CD4-positive, alpha-beta T cell treated with Interleukin-10 for 1 hour (primary cell): ENCODE data around the gene RSRC1.
A peak's percentile ranks its signal among the peaks of the same experiment; 100 is the strongest.
"Not testable (repeated sequence)": the region's sequence is repeated elsewhere in the genome, so short reads cannot be mapped to it uniquely, and the experiment has no call there.

Experiments
- DNase-seq: peaks from one replicate; pipeline ENCODE4 v3.0.0-alpha.2; 2020

The RSRC1 gene

DNA sequence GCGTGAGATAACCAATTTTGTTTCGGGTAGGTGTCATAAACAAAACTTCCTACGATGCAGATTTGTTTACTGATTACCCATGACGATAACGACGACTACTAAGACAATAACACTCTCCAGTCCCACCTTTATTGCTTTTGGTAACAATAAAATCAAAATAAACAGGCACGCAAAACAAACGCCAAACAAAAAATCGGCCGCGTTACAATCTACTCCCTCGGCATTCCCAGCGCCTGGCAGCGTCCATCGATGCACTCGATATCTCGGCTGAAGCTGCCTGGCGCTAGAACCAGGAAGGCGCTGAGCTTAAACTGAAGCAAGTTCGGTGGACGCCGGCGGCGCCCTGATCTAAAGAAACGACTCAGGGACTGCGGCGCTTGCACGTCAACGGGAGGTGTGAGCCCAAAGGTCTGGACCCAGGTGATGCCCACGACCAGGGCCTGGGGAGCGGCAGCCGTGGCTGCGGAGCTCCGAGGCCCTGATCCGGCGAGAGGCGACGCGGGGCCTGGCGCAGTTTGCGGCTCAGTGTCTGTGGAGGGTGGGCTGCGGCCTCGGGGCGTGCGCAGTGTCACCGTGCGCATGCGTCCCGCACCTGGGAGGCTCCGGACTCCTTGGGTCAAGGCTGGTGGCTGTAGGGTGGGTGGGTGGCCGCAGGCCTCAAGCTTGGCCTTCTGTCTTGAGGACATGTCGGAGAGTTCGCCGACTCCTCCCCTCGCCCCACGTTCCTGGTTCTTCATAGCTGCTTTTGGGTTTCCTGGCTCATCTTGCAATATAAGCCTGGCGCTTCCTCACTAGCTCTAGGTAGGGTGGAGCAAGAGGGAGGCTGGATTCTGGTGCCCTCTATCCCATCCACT, at the start of gene RSRC1:
Gene RSRC1, plus strand, starts transcription at position 286 of the 854 bp plus-strand sequence. CDS start 12,016 bp downstream, outside the sequence.
- peak; percentile 84 for DNase-seq

- not testable (repeated sequence) for DNase-seq
Observed at GRCh38 chr3:158065574-158065973, 44.3 kb upstream of the RSRC1 start.

DNA sequence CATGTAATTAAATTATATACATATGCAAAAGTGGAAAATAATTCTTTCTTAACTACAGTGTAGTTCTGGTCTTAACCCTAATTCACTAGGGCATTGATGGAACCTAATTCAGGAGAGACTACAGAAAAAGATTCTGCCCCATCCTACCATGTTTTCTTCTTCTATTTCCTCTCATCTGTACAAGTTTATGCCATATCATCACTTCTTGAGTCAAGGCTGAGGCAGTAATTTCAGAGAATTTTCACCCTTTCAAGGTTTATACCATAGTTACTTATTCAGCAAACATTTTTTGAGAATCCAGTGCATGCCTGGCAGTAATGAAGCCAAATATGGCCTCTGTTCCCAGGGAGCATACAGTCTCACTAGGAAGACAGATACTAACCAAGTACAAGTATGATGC, 37.1 kb upstream of the RSRC1 start:
- DNase-seq, result no peak

GRCh38 chr3:158074591-158074990, 35.3 kb upstream of the RSRC1 start:
- DNase-seq, result no peak

GRCh38 chr3:158079599-158079998, 30.3 kb upstream of the RSRC1 start:
- DNase-seq, result no peak

DNA sequence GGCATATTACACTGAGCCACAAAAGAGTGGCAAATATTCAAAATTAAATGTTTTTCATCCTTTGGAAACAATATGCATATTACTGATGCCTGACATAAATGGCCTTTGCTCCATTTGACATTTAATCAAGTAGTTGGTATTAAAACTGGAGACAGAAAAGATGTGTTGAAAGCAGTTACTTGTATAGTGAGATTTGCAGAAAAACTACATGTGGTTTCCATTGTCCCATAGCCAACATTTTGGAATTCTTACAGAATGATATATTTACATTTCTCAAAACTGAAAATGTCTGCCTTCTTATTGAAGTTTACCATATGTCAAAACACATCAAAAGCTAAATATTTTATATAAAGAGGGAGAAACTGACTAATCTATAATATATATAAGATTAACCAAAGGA, 25.2 kb upstream of the RSRC1 start:
- no peak for DNase-seq

DNA sequence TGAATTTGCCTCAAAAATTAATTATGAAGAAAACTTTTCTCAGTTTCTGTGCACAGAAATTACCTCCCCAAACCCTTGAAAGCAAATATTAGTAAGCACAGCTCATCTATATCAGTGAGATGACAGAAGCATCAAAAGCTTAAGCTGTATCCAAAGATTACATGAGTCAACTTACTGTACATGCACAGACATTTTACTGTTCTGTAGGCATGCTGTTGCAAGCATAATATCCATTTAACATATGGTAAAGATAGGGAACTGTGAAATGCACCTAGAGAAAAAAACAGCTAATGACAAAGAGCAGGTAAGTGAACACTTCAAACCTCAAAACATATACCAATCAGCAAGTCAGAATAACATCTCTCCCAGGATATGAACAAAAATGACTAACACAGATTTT, 24.5 kb upstream of the RSRC1 start:
- DNase-seq, result no peak

DNA sequence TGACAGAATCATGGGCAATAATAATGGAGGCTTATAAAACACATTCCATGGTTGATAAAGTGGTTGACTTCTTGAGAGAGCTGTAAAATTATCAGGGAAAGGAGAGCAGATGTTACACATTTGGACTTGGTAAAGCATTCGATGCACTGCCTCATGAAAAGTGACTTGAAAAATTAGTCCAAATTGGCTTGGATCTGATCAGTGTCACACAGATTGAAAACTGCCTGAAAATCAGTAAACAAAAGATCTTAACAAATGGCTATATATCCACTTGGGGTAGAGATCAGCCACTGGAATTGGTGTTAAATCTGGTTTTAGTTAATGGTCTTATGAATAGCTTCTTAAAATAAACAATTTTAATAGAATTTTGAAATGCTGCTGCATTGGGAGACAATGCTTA, 24.0 kb upstream of the RSRC1 start:
- no peak for DNase-seq

DNA sequence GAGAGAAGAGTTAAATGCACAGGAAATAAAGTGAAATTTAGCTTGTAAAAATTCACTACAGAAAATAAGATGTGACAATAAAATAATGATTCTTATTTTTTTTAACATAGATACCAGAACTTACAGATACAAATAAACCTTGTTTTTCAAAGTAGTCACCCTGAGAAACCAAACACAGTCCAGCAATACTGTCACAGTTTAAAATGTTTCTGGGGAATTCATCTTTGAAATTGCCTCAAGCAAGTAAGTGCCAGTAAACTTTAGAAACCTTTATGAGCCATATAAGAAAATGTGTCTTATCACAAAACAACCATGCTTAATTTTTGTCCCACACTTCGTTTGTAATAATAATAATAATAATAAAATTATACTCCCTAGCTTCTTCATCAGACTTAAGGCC, 23.5 kb upstream of the RSRC1 start:
- DNase-seq, result no peak

DNA sequence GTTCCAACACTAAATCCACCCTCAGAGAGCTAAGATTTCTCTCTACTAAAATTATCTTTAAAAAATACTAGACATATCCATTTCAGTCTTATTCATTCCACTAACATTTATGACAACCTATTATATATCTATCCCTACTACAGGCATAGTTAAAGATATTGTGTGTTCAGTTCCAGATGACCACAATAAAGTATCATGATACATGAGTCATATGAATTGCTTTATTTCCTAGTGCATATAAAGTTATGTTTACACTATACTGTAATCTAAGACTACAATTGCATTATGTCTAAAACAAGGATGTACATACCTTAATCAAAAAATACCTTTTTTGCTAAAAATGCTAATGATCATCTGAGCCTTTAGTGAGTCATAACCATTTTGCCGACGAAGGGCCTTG, 23.1 kb upstream of the RSRC1 start:
- no peak for DNase-seq

GRCh38 chr3:158091531-158091930, 18.4 kb upstream of the RSRC1 start:
- no peak for DNase-seq

GRCh38 chr3:158093526-158093925, 16.4 kb upstream of the RSRC1 start:
- DNase-seq, result no peak

- no peak for DNase-seq
Observed at GRCh38 chr3:158094235-158095110, 15.4 kb upstream of the RSRC1 start.

- no peak for DNase-seq
Observed at GRCh38 chr3:158095111-158095813, 14.6 kb upstream of the RSRC1 start.

GRCh38 chr3:158095814-158096704, 13.8 kb upstream of the RSRC1 start:
- DNase-seq, result no peak

GRCh38 chr3:158097081-158097592, 12.8 kb upstream of the RSRC1 start:
- DNase-seq, result no peak

DNA sequence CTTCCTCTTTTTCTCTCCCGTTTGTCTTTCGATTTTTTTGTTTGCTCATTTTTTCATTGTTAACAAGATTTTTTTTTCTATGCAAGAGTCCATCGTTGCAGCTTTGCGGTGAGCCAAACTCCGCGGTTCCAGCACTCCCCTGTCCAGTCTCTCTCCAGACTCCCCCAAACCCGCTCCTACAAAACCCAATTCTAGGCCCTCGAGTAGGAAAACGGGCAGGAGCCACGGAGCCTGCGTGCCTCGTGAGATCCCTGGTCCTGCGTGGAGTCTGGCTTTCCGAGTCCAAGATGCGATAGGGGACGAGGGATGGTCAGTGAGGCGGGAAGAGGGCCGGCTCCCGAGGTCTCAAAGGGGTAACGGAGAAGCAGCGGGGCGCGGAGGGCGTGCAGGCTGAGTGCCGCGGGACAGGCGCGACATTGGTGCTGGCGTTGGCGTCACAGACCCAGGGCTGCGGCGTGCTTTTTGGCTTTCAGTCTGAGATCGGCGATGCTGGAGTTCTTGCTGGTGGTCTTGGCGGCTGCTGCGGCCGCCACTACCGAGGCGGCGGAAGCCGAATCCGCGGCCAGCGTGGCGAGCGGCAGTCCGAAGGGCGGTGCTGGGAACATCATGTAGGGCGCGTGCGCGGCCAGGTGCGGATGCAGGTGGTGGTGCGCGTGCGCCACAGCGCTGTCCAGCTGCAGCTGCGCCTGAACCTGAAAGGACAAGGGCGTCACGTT, 12.1 kb upstream of the RSRC1 start:
- peak; percentile 75 for DNase-seq

- no peak for DNase-seq
Observed at GRCh38 chr3:158098309-158098639, 11.6 kb upstream of the RSRC1 start.

GRCh38 chr3:158098834-158099424, 11.0 kb upstream of the RSRC1 start:
- DNase-seq, result no peak

- DNase-seq, result no peak
Observed at GRCh38 chr3:158100681-158101080, 9.2 kb upstream of the RSRC1 start.
